Measurements from ENCODE around the gene D2HGDH. TPM values are rescaled to one million over a fixed set of nuclear protein-coding genes. Genes with fewer than 3 reads are reported as not detected.

The D2HGDH gene
- total and polyA plus RNA-seq, 2 of the 8 experiments (the other 6 are each of a cell fraction or from before 2014, with no cell fraction given) = 3.4 to 8.1 TPM

DNA sequence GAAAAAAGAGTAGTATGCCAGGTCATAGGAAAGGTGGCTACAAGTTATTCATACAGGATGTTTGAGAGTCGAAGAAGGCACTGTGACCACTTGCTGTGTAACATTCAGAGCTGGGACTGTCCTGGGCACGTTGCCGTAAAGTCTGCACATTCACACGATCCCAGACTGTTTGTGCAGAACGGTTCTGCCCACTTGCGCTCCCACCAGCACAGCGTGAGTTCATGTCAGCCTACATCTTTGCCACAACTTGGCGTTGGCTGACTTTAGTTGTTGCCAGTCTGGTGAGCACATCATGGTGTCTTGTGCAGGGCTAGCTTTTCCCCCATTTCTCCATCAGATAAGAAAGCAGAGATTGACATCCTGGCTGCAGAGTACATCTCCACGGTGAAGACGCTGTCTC lies 25.6 kb upstream of the D2HGDH start (continued):
- TF ChIP-seq CHD7 (IDR thresholded peaks at IDR 0.05; ENCODE audit: insufficient replicate concordance, low read length) (no peak), KDM1A (IDR thresholded peaks at IDR 0.05; ENCODE audit: borderline replicate concordance, low read length) (no peak), EP300 (IDR thresholded peaks at IDR 0.05; ENCODE audit: borderline replicate concordance in 1 of 2, low read depth in 2 of 2, low read length in 2 of 2) (no peak), SIX5 (IDR thresholded peaks at IDR 0.05; ENCODE audit: low read depth, low read length) (no peak)
- TF ChIP-seq, protein P1, sequence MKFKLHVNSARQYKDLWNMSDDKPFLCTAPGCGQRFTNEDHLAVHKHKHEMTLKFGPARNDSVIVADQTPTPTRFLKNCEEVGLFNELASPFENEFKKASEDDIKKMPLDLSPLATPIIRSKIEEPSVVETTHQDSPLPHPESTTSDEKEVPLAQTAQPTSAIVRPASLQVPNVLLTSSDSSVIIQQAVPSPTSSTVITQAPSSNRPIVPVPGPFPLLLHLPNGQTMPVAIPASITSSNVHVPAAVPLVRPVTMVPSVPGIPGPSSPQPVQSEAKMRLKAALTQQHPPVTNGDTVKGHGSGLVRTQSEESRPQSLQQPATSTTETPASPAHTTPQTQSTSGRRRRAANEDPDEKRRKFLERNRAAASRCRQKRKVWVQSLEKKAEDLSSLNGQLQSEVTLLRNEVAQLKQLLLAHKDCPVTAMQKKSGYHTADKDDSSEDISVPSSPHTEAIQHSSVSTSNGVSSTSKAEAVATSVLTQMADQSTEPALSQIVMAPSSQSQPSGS (IDR thresholded peaks at IDR 0.05; ENCODE audit: low read length) = no peak
